H1 (cell line): ENCODE data around the gene ABHD15. TPM values are rescaled to one million over a fixed set of nuclear protein-coding genes. Genes with fewer than 3 reads are reported as not detected.
A peak's percentile ranks its signal among the peaks of the same experiment; 100 is the strongest.

Experiments
- CTCF ChIA-PET: fragments of 300-600 bp; sonication (Branson Sonifier 250); formaldehyde crosslinking; loops from one replicate; lab custom pipeline; 2021; ENCODE audit not compliant: partially characterized antibody; lab: Charles Lee
- POLR2A ChIA-PET: fragments of 300-600 bp; sonication (Branson Sonifier 250); formaldehyde crosslinking; loops from one replicate; lab custom pipeline; 2021; ENCODE audit warnings: inconsistent platforms; ENCODE audit not compliant: partially characterized antibody; lab: Charles Lee
- DNase-seq, 2 experiments: peaks; one replicate each; pipeline versions ENCODE4 v3.0.0 to v3.0.0-alpha.2; 2010 to 2022; ENCODE audit warnings: low spot score in 2 of 2, low read depth in 1 of 2, mixed read lengths in 1 of 2
- FAIRE-seq: peaks from 2 replicates; lab custom pipeline; 2011; peaks lifted over from hg19 to GRCh38; lab: Jason Lieb, UNC
- H2AFZ ChIP-seq: 2 replicates; pipeline ENCODE4 v1.8.1; 2012; ENCODE audit warnings: low read length, inconsistent platforms
- H2AK5ac ChIP-seq: 2 replicates; pipeline ENCODE4 v1.6.1; 2013; ENCODE audit warnings: low read depth, low read length
- H2BK120ac ChIP-seq: replicated peaks from 2 replicates; pipeline ENCODE3; 2013; ENCODE audit warnings: low read depth, low read length, inconsistent platforms
- H2BK12ac ChIP-seq: 2 replicates; pipeline ENCODE4 v1.6.1; 2013; ENCODE audit warnings: low read depth, low read length
- H2BK15ac ChIP-seq: 2 replicates; pipeline ENCODE4 v1.6.1; 2013; ENCODE audit warnings: low read length
- H2BK20ac ChIP-seq: 2 replicates; pipeline ENCODE4 v1.6.1; 2013; ENCODE audit warnings: low read length
- H2BK5ac ChIP-seq: 2 replicates; pipeline ENCODE4 v1.6.1; 2013; ENCODE audit warnings: low read depth, low read length
- H3K14ac ChIP-seq: 2 replicates; pipeline ENCODE4 v1.6.1; 2013; ENCODE audit warnings: inconsistent platforms; ENCODE audit not compliant: insufficient read length
- H3K18ac ChIP-seq: 2 replicates; pipeline ENCODE4 v1.6.1; 2013; ENCODE audit warnings: low read length; ENCODE audit errors: extremely low read depth
- H3K23ac ChIP-seq: 2 replicates; pipeline ENCODE4 v1.6.1; 2013; ENCODE audit warnings: inconsistent platforms; ENCODE audit not compliant: insufficient read length
- H3K23me2 ChIP-seq: 2 replicates; pipeline ENCODE4 v1.6.1; 2013; ENCODE audit warnings: low read depth, low read length
- H3K27ac ChIP-seq: 2 replicates; pipeline ENCODE4 v1.6.1; 2011; ENCODE audit warnings: low read depth, low read length, inconsistent platforms
- H3K27me3 ChIP-seq, 4 experiments: replicated peaks in 1 of 4; 1 replicate in 1 of 4; 2 replicates in 3 of 4; pipeline versions ENCODE4 v1.6.1 to v1.8.1; 2011 to 2013; ENCODE audit warnings: low read length in 3 of 4, mild to moderate bottlenecking in 3 of 4, inconsistent platforms in 2 of 4, mixed read lengths in 2 of 4, moderate library complexity in 1 of 4; ENCODE audit not compliant: control insufficient read depth in 3 of 4, insufficient read depth in 3 of 4; ENCODE audit errors: extremely low read depth in 1 of 4
- H3K36me3 ChIP-seq, 4 experiments: 2 replicates each; pipeline versions ENCODE4 v1.6.1 to v1.8.1; 2011 to 2013; ENCODE audit warnings: mild to moderate bottlenecking in 4 of 4, low read length in 3 of 4, moderate library complexity in 2 of 4, control low read depth in 1 of 4, inconsistent platforms in 1 of 4; ENCODE audit not compliant: insufficient read depth in 4 of 4, control insufficient read depth in 2 of 4
- H3K4ac ChIP-seq: replicated peaks from 2 replicates; pipeline ENCODE3; 2013; ENCODE audit warnings: low read length, low read depth, mixed read lengths, inconsistent platforms; ENCODE audit not compliant: insufficient read length
- H3K4me1 ChIP-seq, 4 experiments: replicated peaks in 1 of 4; 1 replicate in 1 of 4; 2 replicates in 3 of 4; pipeline versions ENCODE4 v1.6.1 to v1.8.1; 2011 to 2013; ENCODE audit warnings: low read length in 3 of 4, inconsistent platforms in 2 of 4, mixed read lengths in 1 of 4; ENCODE audit not compliant: insufficient read depth in 4 of 4, control insufficient read depth in 3 of 4
- H3K4me2 ChIP-seq, 2 experiments: 2 replicates each; pipeline versions ENCODE4 v1.6.1 to v1.8.1; 2011 to 2013; ENCODE audit warnings: low read depth in 2 of 2, low read length in 2 of 2, control low read depth in 1 of 2, inconsistent platforms in 1 of 2, mild to moderate bottlenecking in 1 of 2; ENCODE audit not compliant: insufficient read depth in 1 of 2
- H3K4me3 ChIP-seq, 4 experiments: fragments of 200-600, 300-600 bp in 1 of 4; sonication (generic), shearing (Covaris generic), sonication (Bioruptor Twin) in 1 of 4; 2 replicates each; pipeline versions ENCODE4 v1.5.1 to v1.8.1; 2011 to 2016; ENCODE audit warnings: low read length in 4 of 4, low read depth in 3 of 4, control low read depth in 2 of 4, inconsistent platforms in 2 of 4, mild to moderate bottlenecking in 2 of 4, mixed read lengths in 1 of 4, moderate library complexity in 1 of 4; ENCODE audit not compliant: insufficient read depth in 2 of 4; ENCODE audit errors: extremely low read depth in 1 of 4
- H3K56ac ChIP-seq: replicated peaks from 2 replicates; pipeline ENCODE3; 2013; ENCODE audit warnings: low read depth, mild to moderate bottlenecking, mixed read lengths, low read length, inconsistent platforms; ENCODE audit not compliant: insufficient read length
- H3K79me1 ChIP-seq: 2 replicates; pipeline ENCODE4 v1.6.1; 2013; ENCODE audit warnings: low read depth, low read length, control low read depth
- H3K79me2 ChIP-seq, 2 experiments: 2 replicates each; pipeline versions ENCODE4 v1.6.1 to v1.8.1; 2012 to 2013; ENCODE audit warnings: low read length in 2 of 2, mild to moderate bottlenecking in 2 of 2, inconsistent platforms in 1 of 2; ENCODE audit not compliant: insufficient read depth in 2 of 2, control insufficient read depth in 1 of 2
- H3K9ac ChIP-seq, 4 experiments: replicated peaks in 1 of 4; 1 replicate in 1 of 4; 2 replicates in 3 of 4; pipeline versions ENCODE4 v1.6.1 to v1.8.1; 2011 to 2013; ENCODE audit warnings: low read depth in 3 of 4, low read length in 3 of 4, control low read depth in 2 of 4, mild to moderate bottlenecking in 2 of 4, moderate library complexity in 2 of 4, inconsistent platforms in 1 of 4; ENCODE audit errors: extremely low read depth in 1 of 4
- H3K9me3 ChIP-seq, 2 experiments: 2 replicates each; pipeline versions ENCODE4 v1.6.1 to v1.8.1; 2012 to 2013; ENCODE audit warnings: mild to moderate bottlenecking in 2 of 2, moderate library complexity in 2 of 2, control low read depth in 1 of 2, inconsistent platforms in 1 of 2, low read depth in 1 of 2, low read length in 1 of 2, mixed read lengths in 1 of 2; ENCODE audit not compliant: insufficient read depth in 2 of 2
- H4K20me1 ChIP-seq, 2 experiments: replicated peaks in 1 of 2; 2 replicates each; pipeline versions ENCODE3 to v1.8.1; 2011 to 2013; ENCODE audit warnings: inconsistent platforms in 2 of 2, low read length in 2 of 2, mild to moderate bottlenecking in 1 of 2; ENCODE audit not compliant: insufficient read depth in 2 of 2, control insufficient read depth in 1 of 2
- H4K5ac ChIP-seq: 2 replicates; pipeline ENCODE4 v1.6.1; 2013; ENCODE audit warnings: low read length, low read depth, mixed read lengths, inconsistent platforms; ENCODE audit not compliant: insufficient read length
- H4K8ac ChIP-seq: 2 replicates; pipeline ENCODE4 v1.8.0; 2013; ENCODE audit warnings: mild to moderate bottlenecking, moderate library complexity, low read length, inconsistent platforms; ENCODE audit not compliant: insufficient read depth; ENCODE audit errors: extremely low read depth
- H4K91ac ChIP-seq: replicated peaks from 2 replicates; pipeline ENCODE3; 2013; ENCODE audit warnings: low read length, mixed read lengths, inconsistent platforms; ENCODE audit not compliant: insufficient read length
- ASH2L ChIP-seq: fragments of 200-600, 300-600 bp; sonication (generic); IDR thresholded peaks from one replicate; pipeline ENCODE4 v1.7.1; 2017; ENCODE audit warnings: low read length
- CHD1 ChIP-seq: IDR thresholded peaks from 2 replicates; pipeline ENCODE4 v1.6.1; 2012; ENCODE audit warnings: low read depth, low read length, improper control_type of control experiment
- EZH2 ChIP-seq: fragments of 200-600 bp; sonication (generic); IDR thresholded peaks from 2 replicates; pipeline ENCODE4 v1.7.1; 2012; ENCODE audit warnings: low read depth, mild to moderate bottlenecking, moderate library complexity, low read length, inconsistent platforms; ENCODE audit not compliant: severe bottlenecking
- GABPA ChIP-seq: IDR thresholded peaks from 2 replicates; pipeline ENCODE4 v1.6.1; 2011; ENCODE audit warnings: mild to moderate bottlenecking, low read length, moderate library complexity, borderline replicate concordance; ENCODE audit not compliant: insufficient read depth
- HDAC2 ChIP-seq, 2 experiments: fragments of 300-600 bp in 1 of 2; sonication (generic) in 1 of 2; IDR thresholded peaks; 2 replicates each; pipeline ENCODE4 v1.6.1; 2011 to 2012; ENCODE audit warnings: low read depth in 2 of 2, low read length in 2 of 2, mild to moderate bottlenecking in 2 of 2, moderate library complexity in 2 of 2, borderline replicate concordance in 1 of 2, inconsistent platforms in 1 of 2
- KDM4A ChIP-seq: IDR thresholded peaks from one replicate; pipeline ENCODE4 v1.7.1; 2012; ENCODE audit warnings: low read depth, mild to moderate bottlenecking, moderate library complexity, low read length, inconsistent platforms; ENCODE audit not compliant: severe bottlenecking
- POLR2A ChIP-seq, 2 experiments: IDR thresholded peaks; 1 replicate in 1 of 2; 2 replicates in 1 of 2; pipeline ENCODE4 v1.6.1; 2011; ENCODE audit warnings: low read depth in 2 of 2, low read length in 2 of 2, mild to moderate bottlenecking in 2 of 2; ENCODE audit errors: control extremely low read depth in 1 of 2
- SP1 ChIP-seq: IDR thresholded peaks from 2 replicates; pipeline ENCODE4 v1.6.1; 2011; ENCODE audit warnings: low read depth, low read length
- SUZ12 ChIP-seq: fragments of 200-600 bp; sonication (generic); IDR thresholded peaks from 2 replicates; pipeline ENCODE4 v1.6.1; 2012; ENCODE audit warnings: mild to moderate bottlenecking, inconsistent platforms, low read length, moderate library complexity, mixed read lengths
- WGBS, 2 experiments: shearing (Covaris generic) in 1 of 2; methylation state at CpG; one replicate each; pipeline versions ENCODE4 v1.1.6 to v1.1.7; 2013 to 2015; ENCODE audit warnings: low lambda C conversion rate in 2 of 2, mixed read lengths in 2 of 2, inconsistent platforms in 1 of 2, low coverage in 1 of 2, missing lambda C conversion rate in 1 of 2; ENCODE audit not compliant: insufficient replicate concordance in 2 of 2, insufficient coverage in 1 of 2, insufficient read length in 1 of 2; ENCODE audit errors: extremely low coverage in 1 of 2, missing lambda C conversion rate in 1 of 2; 5-methylcytosine and 5-hydroxymethylcytosine counted together
- polyA plus RNA-seq, 7 experiments: library from polyadenylated mRNA; depleted of rRNA in 3 of 7; stranded (reverse) in 5 of 7; unstranded in 2 of 7; fragments of >200 nt in 5 of 7; fragments of 200-250 nt in 2 of 7; gene quantifications; 1 replicate in 5 of 7; 2 replicates in 1 of 7; 4 replicates in 1 of 7; pipeline versions ENCODE4 v1.2.1 to v1.2.3, GENCODE V29; 2011 to 2013; ENCODE audit warnings: missing spikeins in 2 of 7, mixed read lengths in 2 of 7
- total RNA-seq: library from RNA; stranded (reverse); fragmentation: NEBNext Ultra II Directional; extraction: Animal tissue kit (Norgen Biotek cat#: 25700); gene quantifications from 2 replicates; pipeline ENCODE4 v1.2.1, GENCODE V29; 2021
- TF ChIP-seq, protein P1 (sequence below): IDR thresholded peaks from 2 replicates; pipeline ENCODE4 v1.6.1; 2012; ENCODE audit warnings: inconsistent platforms

ABHD15 gene
- total and polyA plus RNA-seq, 2 of the 8 experiments (the other 6 are each of a cell fraction or from before 2014, with no cell fraction given), result 0.88 to 1.7 TPM

- no peak overlapping the region for H4K5ac ChIP-seq
- peak overlapping the region; percentile 71; the same call in 1 of the 2 replicates for H4K8ac ChIP-seq
- H2BK120ac ChIP-seq, result no peak overlapping the region
- no peak overlapping the region for H2BK20ac ChIP-seq
- H4K20me1 ChIP-seq, result peaks cover 3 to 5% of the 10 kb centered on the region in 2 experiments
- peak overlapping the region; percentile 95; the same call in 1 of the 2 replicates for H2BK15ac ChIP-seq
- no peak overlapping the region for H3K9ac ChIP-seq
- no peak overlapping the region; the same call in 1 of the 2 replicates for H2BK5ac ChIP-seq
- peak in 1 of 2 experiments; percentile 92 for DNase-seq
- H3K4me3 ChIP-seq, result peak overlapping the region; percentile 36 to 60 (median 50)
- no peaks in the 10 kb centered on the region for H3K79me2 ChIP-seq
- ChIA-PET POLR2A (interaction anchor here (0.9 to 4.3 kb wide), 4 partner anchors 9 to 24 kb away, joined by 3 to 30 read pairs (median 4); partner anchors contain the start of gene ANKRD13B), CTCF (interaction anchor here (0.7 to 13.1 kb wide), 12 partner anchors 10 to 477 kb away, joined by 3 to 193 read pairs (median 22); partner anchors contain the start of genes ABHD15, ANKRD13B and TP53I13)
- H3K9me3 ChIP-seq, result peaks cover 0 to 11% of the 10 kb centered on the region in 2 experiments; a peak in 1 of 4 replicates
- peaks cover 14 to 49% (median 38%) of the 10 kb centered on the region in 4 experiments for H3K4me1 ChIP-seq
- H2AFZ ChIP-seq, result no peak overlapping the region
- peak overlapping the region; percentile 35 for H4K91ac ChIP-seq
- no peak overlapping the region for H3K14ac ChIP-seq
- H2BK12ac ChIP-seq, result peak overlapping the region; percentile 50; the same call in 1 of the 2 replicates
- H3K4me2 ChIP-seq, result peak overlapping the region; percentile 90 to 96
- H3K18ac ChIP-seq, result peak overlapping the region; percentile 60
- H3K4ac ChIP-seq, result no peak overlapping the region
- no peak for FAIRE-seq
- 0 out of 2 replicates have a peak, but pooled peaks cover 2% of the 10 kb centered on the region for H3K79me1 ChIP-seq
- 5% methylated on average over 51 of the region's 74 CpGs; no CpG with 5 or more reads in 1 of the 2 experiments for WGBS, 2 experiments
- H3K27me3 ChIP-seq, result peaks cover 17 to 61% (median 47%) of the 10 kb centered on the region in 4 experiments
- no peak overlapping the region for H3K27ac ChIP-seq
- peaks cover 0 to 7% (median 0%) of the 10 kb centered on the region in 4 experiments; a peak in 1 of 8 replicates for H3K36me3 ChIP-seq
- H3K23me2 ChIP-seq, result peaks cover 13% of the 10 kb centered on the region
- H3K23ac ChIP-seq, result no peak overlapping the region
- no peak overlapping the region for H3K56ac ChIP-seq
- H2AK5ac ChIP-seq, result no peak overlapping the region
- TF ChIP-seq HDAC2 (IDR thresholded peaks at IDR 0.05; ENCODE audit: borderline replicate concordance in 1 of 2, low read depth in 2 of 2, low read length in 2 of 2), result 0 out of 4 replicates have a peak, but pooled peaks of 1 of the 2 experiments have one; percentile 30
- TF ChIP-seq EZH2, result peak; percentile 74
- peak; percentile 82 for TF ChIP-seq KDM4A
- TF ChIP-seq SUZ12, result no peak; the same call in 1 of the 2 replicates
- peak in 1 of 2 experiments; percentile 33; a peak in 1 of 3 replicates for TF ChIP-seq POLR2A (IDR thresholded peaks at IDR 0.05; ENCODE audit: control extremely low read depth in 1 of 2, low read depth in 2 of 2, low read length in 2 of 2)
- TF ChIP-seq CHD1, result no peak
- TF ChIP-seq, protein P1, sequence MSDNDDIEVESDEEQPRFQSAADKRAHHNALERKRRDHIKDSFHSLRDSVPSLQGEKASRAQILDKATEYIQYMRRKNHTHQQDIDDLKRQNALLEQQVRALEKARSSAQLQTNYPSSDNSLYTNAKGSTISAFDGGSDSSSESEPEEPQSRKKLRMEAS, result peak; percentile 45; the same call in 1 of the 2 replicates
- no peak for TF ChIP-seq SP1
- TF ChIP-seq ASH2L, result peak; percentile 65
- peak; percentile 34; the same call in 1 of the 2 replicates for TF ChIP-seq GABPA
Observed at GRCh38 chr17:29615492-29616299, 48.9 kb upstream of the ABHD15 start.
